ENCODE data around the gene BST1.

Gene BST1

DNA sequence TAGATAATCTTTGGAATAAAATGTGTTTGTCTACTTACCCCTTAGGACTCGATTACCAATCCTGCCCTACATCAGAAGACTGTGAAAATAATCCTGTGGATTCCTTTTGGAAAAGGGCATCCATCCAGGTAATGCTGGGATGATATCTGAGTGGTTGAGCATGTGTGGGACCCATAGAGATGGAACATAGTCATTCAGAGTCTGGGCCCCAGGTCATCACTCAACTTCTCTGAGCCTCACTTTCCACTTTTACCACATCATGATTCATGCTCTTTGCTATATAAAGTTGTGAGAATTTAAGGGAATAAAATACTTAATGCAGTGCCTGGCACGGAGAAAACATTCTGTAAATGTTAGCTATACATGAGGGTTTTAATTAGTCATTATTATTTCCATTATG is 8.9 kb downstream of the BST1 start:
- TF ChIP-seq, protein P1, sequence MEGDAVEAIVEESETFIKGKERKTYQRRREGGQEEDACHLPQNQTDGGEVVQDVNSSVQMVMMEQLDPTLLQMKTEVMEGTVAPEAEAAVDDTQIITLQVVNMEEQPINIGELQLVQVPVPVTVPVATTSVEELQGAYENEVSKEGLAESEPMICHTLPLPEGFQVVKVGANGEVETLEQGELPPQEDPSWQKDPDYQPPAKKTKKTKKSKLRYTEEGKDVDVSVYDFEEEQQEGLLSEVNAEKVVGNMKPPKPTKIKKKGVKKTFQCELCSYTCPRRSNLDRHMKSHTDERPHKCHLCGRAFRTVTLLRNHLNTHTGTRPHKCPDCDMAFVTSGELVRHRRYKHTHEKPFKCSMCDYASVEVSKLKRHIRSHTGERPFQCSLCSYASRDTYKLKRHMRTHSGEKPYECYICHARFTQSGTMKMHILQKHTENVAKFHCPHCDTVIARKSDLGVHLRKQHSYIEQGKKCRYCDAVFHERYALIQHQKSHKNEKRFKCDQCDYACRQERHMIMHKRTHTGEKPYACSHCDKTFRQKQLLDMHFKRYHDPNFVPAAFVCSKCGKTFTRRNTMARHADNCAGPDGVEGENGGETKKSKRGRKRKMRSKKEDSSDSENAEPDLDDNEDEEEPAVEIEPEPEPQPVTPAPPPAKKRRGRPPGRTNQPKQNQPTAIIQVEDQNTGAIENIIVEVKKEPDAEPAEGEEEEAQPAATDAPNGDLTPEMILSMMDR (IDR thresholded peaks at IDR 0.05; ENCODE audit: low read depth, low read length) = no peak
- no peak for DNase-seq (ENCODE audit: extremely low read depth, low read depth)

DNA sequence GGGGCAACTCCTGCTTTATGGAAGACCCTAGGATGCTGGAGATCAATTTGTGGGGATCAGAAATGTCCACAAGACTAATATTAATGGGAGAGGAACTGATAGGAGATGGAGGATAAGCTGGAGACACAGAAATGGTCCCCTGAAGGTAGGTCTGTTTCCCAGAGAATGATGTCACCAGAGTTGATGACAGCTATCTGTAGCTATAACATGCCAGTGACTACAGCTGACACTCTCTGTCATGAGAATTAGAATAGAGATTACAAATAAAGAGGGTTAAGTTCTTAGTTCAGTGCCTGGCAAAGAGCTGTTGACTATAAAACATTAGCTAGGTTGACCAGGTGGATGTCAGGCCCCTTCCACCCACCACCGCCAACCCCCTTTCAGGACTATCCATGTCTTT is 9.3 kb downstream of the BST1 start:
- TF ChIP-seq, protein P1 (IDR thresholded peaks at IDR 0.05; ENCODE audit: low read depth, low read length) = no peak
- DNase-seq (ENCODE audit: extremely low read depth, low read depth) = no peak

DNA sequence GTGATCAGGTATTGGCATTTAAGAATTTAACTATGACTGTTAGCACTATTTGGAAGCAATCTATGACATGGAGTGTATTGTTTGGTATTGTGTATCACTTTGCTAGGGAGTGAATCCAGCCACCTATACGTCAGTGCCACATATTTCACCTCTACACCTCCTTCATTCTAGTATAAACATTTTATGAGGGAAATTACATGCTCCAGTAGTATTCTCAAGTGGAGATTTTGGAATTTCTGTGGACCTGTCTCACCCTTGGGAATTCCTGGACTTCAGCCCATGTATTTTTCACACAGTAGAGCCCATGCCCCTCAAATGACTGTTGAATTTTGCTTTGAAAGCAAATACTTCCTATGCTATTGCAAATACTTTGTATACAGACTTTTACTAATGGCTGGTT is 11.3 kb downstream of the BST1 start:
- TF ChIP-seq, protein P1 (IDR thresholded peaks at IDR 0.05; ENCODE audit: low read depth, low read length) = no peak
- no peak for DNase-seq (ENCODE audit: extremely low read depth, low read depth)

DNA sequence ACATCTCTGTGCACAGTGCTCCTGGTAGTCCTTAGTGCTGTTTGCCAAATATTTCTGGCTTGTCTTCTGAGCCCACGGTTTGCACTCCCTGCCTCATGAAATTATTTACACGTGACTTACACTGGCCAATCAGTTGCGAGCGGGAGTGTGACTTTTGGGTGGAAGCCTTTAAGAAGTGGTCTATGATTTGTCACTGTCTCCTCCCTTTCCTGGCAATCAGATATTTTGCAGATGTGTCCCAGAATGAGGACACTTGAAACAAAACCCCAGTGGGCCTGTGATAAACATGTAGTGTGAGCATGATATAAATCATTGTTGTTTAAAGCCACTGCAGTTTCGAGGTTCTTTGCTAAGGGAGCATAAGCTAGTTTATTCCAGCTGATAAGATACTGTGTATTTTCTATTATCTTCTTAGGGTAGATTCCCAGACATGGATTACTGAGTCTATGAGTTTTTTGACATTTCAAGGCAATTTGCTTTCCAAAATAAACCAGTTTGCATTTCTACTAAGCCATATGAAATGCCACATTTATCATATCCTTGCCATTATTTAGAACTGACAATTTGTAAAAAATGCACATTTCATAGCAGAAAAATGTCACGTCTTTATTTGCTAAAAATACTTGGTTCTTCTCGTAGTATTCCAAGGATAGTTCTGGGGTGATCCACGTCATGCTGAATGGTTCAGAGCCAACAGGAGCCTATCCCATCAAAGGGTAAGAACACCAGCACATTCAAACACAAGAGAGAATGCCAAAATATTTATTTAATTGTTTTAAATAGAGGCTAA is 12.0 kb downstream of the BST1 start:
- DNase-seq (ENCODE audit: extremely low read depth, low read depth) = no peak
- TF ChIP-seq, protein P1 (IDR thresholded peaks at IDR 0.05; ENCODE audit: low read depth, low read length) = no peak

DNA sequence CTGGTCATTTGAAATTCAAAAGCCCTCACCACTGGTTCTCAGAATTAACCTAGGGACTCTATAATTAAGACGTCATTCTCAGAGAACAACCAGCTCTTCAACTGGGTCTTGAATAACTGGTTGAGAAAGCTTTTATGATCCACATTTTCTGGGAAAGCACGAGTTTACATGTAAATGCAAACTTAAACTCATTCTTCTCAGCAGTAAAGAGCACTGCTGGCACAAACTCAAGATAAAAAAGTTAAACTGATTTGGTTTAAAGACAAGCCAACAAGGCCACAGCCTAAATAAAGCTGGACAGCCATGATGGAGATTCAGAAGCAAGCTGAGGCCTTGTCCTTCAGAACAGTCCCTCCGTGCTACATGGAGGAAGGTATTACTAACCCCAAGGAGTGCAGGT is 13.2 kb downstream of the BST1 start:
- TF ChIP-seq, protein P1 (IDR thresholded peaks at IDR 0.05; ENCODE audit: low read depth, low read length) = no peak
- no peak for DNase-seq (ENCODE audit: extremely low read depth, low read depth)

DNA sequence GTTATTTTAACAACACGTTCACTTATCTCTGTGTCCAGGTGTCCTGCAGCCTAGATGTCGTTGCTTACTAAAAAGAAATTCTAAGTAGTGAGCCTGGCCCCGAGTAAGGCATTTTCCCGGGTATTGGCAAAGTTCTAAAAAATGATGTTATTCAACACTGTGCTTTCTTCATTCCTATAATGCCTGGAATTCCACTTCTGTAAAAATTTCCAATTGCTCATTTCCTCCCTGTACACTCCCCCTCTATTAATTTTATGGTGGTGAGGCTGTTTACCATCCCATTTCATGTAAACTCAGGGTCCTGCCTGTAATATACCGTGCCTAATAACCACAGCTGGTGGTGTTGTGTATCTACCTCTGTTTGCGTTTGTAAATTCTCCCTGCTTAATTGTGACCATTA is 14.2 kb downstream of the BST1 start:
- TF ChIP-seq, protein P1 (IDR thresholded peaks at IDR 0.05; ENCODE audit: low read depth, low read length) = no peak
- no peak for DNase-seq (ENCODE audit: extremely low read depth, low read depth)

DNA sequence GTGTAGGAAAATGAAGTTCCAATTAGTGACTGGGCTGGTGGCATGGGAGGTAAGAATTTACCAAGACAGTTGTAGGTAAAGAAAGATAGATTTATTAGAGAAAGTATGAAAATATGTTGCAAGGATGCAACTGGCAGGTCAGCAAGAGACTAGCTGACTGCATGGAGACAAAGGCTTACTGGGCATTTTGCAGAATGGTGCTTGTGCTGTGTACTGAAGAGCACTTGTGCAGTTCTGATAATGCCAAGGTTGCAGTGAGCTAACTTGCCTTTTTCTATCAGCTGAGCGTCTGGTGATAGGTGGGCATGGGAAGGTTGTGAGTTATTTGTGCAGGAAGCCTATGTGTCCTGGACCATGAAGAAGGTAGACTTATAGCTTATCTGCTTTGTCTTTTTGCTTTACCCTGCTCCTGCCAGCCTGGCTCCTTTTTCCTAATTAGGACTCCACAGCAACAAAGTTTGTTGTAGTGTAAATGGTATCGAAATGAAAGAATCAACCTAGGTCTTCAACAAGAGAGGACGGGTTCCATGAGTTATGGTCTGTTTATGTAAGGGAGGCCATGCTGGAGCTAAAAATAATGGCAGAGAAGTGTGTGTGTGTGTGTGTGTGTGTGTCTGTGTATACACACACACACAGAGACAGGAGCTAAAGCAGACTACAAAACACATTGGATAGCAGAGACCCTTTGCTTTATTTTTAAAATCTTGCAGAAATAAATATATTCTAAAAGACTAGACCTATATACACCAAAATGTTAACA is 15.0 kb downstream of the BST1 start:
- TF ChIP-seq, protein P1 (IDR thresholded peaks at IDR 0.05; ENCODE audit: low read depth, low read length) = no peak
- no peak for DNase-seq (ENCODE audit: extremely low read depth, low read depth)
